ENCODE results near the gene FKBP8. TPM values are rescaled to one million over a fixed set of nuclear protein-coding genes. Genes with fewer than 3 reads are reported as not detected.

Gene FKBP8
- total RNA-seq, 1 donor from 2014 or later: 250 TPM

DNA sequence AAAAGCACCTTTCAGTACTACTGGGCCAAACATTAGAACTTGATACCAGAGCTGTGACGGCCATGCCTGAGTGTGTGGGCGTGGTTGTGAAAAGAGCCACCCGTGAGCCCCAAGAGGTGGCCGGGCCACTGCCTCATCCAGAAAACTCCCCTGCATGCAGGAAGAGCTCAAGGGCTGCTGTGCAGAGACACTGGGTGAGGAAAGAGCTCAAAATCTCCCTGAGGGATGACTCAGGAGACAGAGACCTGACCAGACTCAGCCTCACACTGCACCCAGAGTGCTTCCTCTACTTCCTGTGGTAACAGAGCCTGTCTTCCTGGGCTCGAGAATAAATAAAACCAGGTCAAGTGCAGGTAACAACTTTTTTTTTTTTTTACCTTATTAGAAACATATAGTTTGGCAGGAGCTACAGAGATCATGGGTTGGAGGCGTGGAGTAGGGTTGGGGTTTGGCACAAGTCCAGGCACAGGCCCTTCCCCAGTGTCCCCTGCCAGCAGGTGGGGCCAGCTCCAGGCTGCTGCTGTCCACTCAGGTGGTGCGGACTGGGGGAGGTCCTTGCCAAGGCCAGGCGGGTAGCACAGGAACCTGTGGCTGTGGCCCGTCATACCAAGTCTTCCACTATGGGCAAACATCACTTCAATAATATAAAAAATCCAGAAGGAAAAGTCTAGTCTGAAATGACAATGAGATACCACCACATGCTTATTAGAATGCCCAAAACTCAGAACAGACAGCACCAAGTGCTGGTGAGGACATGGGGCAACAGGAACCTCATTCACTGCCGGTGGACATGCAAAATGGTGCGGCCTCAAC lies 47.0 kb downstream of the FKBP8 start:
- H3K4me1 Mint-ChIP-seq: peaks cover 16% of the 10 kb centered on the region
- no peaks in the 10 kb centered on the region for H3K36me3 Mint-ChIP-seq
- DNase-seq (ENCODE audit: low spot score in 2 of 2, unreplicated experiment in 2 of 2): no peak
- H3K27ac Mint-ChIP-seq: no peak overlapping the region
- H3K27me3 Mint-ChIP-seq (ENCODE audit: low read depth): no peaks in the 10 kb centered on the region
- no peaks in the 10 kb centered on the region for H3K9me3 Mint-ChIP-seq
- H3K4me3 Mint-ChIP-seq: no peak overlapping the region
- no peak for TF ChIP-seq CTCF (IDR thresholded peaks at IDR 0.05; ENCODE audit: unreplicated experiment)

GRCh38 chr19:18495204-18495911 lies 48.0 kb downstream of the FKBP8 start:
- H3K9me3 Mint-ChIP-seq: no peaks in the 10 kb centered on the region
- H3K36me3 Mint-ChIP-seq: no peaks in the 10 kb centered on the region
- H3K27ac Mint-ChIP-seq: no peak overlapping the region
- H3K4me3 Mint-ChIP-seq: no peak overlapping the region
- H3K27me3 Mint-ChIP-seq (ENCODE audit: low read depth): no peaks in the 10 kb centered on the region
- no peak for DNase-seq (ENCODE audit: low spot score in 2 of 2, unreplicated experiment in 2 of 2)
- peaks cover 16% of the 10 kb centered on the region for H3K4me1 Mint-ChIP-seq
- TF ChIP-seq CTCF (IDR thresholded peaks at IDR 0.05; ENCODE audit: unreplicated experiment): no peak

DNA sequence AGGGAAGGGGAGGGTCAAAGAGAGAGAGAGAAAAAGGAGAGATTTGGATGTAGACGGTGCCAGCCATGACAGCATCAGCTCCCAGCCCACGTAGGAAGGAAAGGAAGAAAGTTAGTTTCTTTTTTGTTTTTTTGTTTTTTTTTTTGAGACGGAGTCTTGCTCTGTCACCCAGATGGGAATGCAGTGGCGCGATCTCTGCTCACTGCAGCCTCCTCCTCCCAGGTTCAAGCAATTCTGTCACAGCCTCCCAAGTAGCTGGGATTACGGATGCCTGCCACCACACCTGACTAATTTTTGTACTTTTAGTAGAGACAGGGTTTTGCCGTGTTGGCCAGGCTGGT lies 49.1 kb downstream of the FKBP8 start:
- DNase-seq (ENCODE audit: low spot score in 2 of 2, unreplicated experiment in 2 of 2): no peak
- TF ChIP-seq CTCF (IDR thresholded peaks at IDR 0.05; ENCODE audit: unreplicated experiment): no peak
- Mint-ChIP-seq H3K27ac (no peak overlapping the region), H3K27me3 (ENCODE audit: low read depth) (no peaks in the 10 kb centered on the region), H3K9me3 (no peaks in the 10 kb centered on the region), H3K4me1 (peaks cover 16% of the 10 kb centered on the region), H3K4me3 (no peak overlapping the region), H3K36me3 (no peaks in the 10 kb centered on the region)

- Mint-ChIP-seq H3K36me3 (no peaks in the 10 kb centered on the region), H3K4me3 (no peak overlapping the region), H3K27ac (no peak overlapping the region), H3K27me3 (ENCODE audit: low read depth) (no peaks in the 10 kb centered on the region), H3K4me1 (peaks cover 20% of the 10 kb centered on the region), H3K9me3 (no peaks in the 10 kb centered on the region)
- DNase-seq (ENCODE audit: low spot score in 2 of 2, unreplicated experiment in 2 of 2): no peak
- no peak for TF ChIP-seq CTCF (IDR thresholded peaks at IDR 0.05; ENCODE audit: unreplicated experiment)
These were observed 49.7 kb downstream of the FKBP8 start for GRCh38 chr19:18493440-18494266.

- DNase-seq (ENCODE audit: low spot score in 2 of 2, unreplicated experiment in 2 of 2): no peak
- no peak overlapping the region for H3K27ac Mint-ChIP-seq
- no peaks in the 10 kb centered on the region for H3K9me3 Mint-ChIP-seq
- no peak for TF ChIP-seq CTCF (IDR thresholded peaks at IDR 0.05; ENCODE audit: unreplicated experiment)
- H3K4me3 Mint-ChIP-seq: no peak overlapping the region
- peaks cover 20% of the 10 kb centered on the region for H3K4me1 Mint-ChIP-seq
- no peaks in the 10 kb centered on the region for H3K27me3 Mint-ChIP-seq (ENCODE audit: low read depth)
- no peaks in the 10 kb centered on the region for H3K36me3 Mint-ChIP-seq
These were observed 51.1 kb downstream of the FKBP8 start for GRCh38 chr19:18491995-18492953.

Data from mesothelial cell of epicardium (in vitro differentiated cells).